HAP-1 (cell line): ENCODE measurements around the gene CEP68.

Source experiments
- DNase-seq, 2 experiments: peaks; one replicate each; pipeline ENCODE4 v3.0.0-alpha.2; 2016 to 2020; ENCODE audit warnings: low spot score in 2 of 2
- H3K27me3 ChIP-seq: fragments of 250-450 bp; sonication (Bioruptor Pico); 2 replicates; pipeline ENCODE4 v1.5.1; 2020; ENCODE audit warnings: low read depth, mild to moderate bottlenecking, moderate library complexity
- H3K36me3 ChIP-seq: fragments of 250-450 bp; sonication (Bioruptor Pico); replicated peaks from 2 replicates; pipeline ENCODE4 v1.5.1; 2020; ENCODE audit warnings: mild to moderate bottlenecking
- H3K4me1 ChIP-seq: fragments of 250-450 bp; sonication (Bioruptor Pico); 2 replicates; pipeline ENCODE4 v1.5.1; 2020; ENCODE audit warnings: mild to moderate bottlenecking
- H3K4me3 ChIP-seq: fragments of 250-450 bp; sonication (Bioruptor Pico); 2 replicates; pipeline ENCODE4 v1.5.1; 2020; ENCODE audit warnings: mild to moderate bottlenecking, moderate library complexity
- H3K9me3 ChIP-seq: fragments of 250-450 bp; sonication (Bioruptor Pico); 2 replicates; pipeline ENCODE4 v1.5.1; 2020; ENCODE audit warnings: mild to moderate bottlenecking, moderate library complexity
- in situ Hi-C: fragments of 300-500 bp; cut with MboI; formaldehyde crosslinking; loops from 3 replicates; pipeline ENCODE4 v1.14.3; 2020; ENCODE audit warnings: low sequenced_read_pairs, inconsistent platforms, mixed read lengths

CEP68 gene

GRCh38 chr2:65071499-65072180 is 15.4 kb downstream of the CEP68 start:
- in situ Hi-C loops, result no loop called here
- H3K4me3 ChIP-seq, result no peak overlapping the region
- H3K36me3 ChIP-seq, result peaks cover 45% of the 10 kb centered on the region
- H3K27me3 ChIP-seq, result no peaks in the 10 kb centered on the region
- no peaks in the 10 kb centered on the region for H3K9me3 ChIP-seq
- DNase-seq, result peak in 1 of 2 experiments; percentile 44
- no peaks in the 10 kb centered on the region for H3K4me1 ChIP-seq

- Histone ChIP-seq H3K4me3 (no peak overlapping the region), H3K27me3 (no peaks in the 10 kb centered on the region), H3K36me3 (peaks cover 45% of the 10 kb centered on the region), H3K9me3 (no peaks in the 10 kb centered on the region), H3K4me1 (no peaks in the 10 kb centered on the region)
- DNase-seq, result no peak
- in situ Hi-C loops, result no loop called here
Observed at GRCh38 chr2:65072181-65072970, 16.2 kb downstream of the CEP68 start.

- in situ Hi-C loops, result no loop called here
- no peaks in the 10 kb centered on the region for H3K27me3 ChIP-seq
- peaks cover 45% of the 10 kb centered on the region for H3K36me3 ChIP-seq
- no peaks in the 10 kb centered on the region for H3K4me1 ChIP-seq
- H3K4me3 ChIP-seq, result no peak overlapping the region
- H3K9me3 ChIP-seq, result no peaks in the 10 kb centered on the region
- no peak for DNase-seq
Observed at GRCh38 chr2:65073879-65074565, 17.8 kb downstream of the CEP68 start.

- DNase-seq, result no peak
- Histone ChIP-seq H3K4me3 (no peak overlapping the region), H3K27me3 (no peaks in the 10 kb centered on the region), H3K9me3 (no peaks in the 10 kb centered on the region), H3K4me1 (no peaks in the 10 kb centered on the region), H3K36me3 (peaks cover 44% of the 10 kb centered on the region)
- in situ Hi-C loops, result no loop called here
Observed at GRCh38 chr2:65075176-65075575, 19.0 kb downstream of the CEP68 start.

GRCh38 chr2:65075605-65076344 is 19.6 kb downstream of the CEP68 start:
- Histone ChIP-seq H3K4me1 (no peaks in the 10 kb centered on the region), H3K9me3 (no peaks in the 10 kb centered on the region), H3K27me3 (no peaks in the 10 kb centered on the region), H3K4me3 (no peak overlapping the region), H3K36me3 (peaks cover 38% of the 10 kb centered on the region)
- in situ Hi-C loops, result no loop called here
- DNase-seq, result peak in 1 of 2 experiments; percentile 39

- in situ Hi-C loops, result no loop called here
- Histone ChIP-seq H3K27me3 (no peaks in the 10 kb centered on the region), H3K4me1 (no peaks in the 10 kb centered on the region), H3K36me3 (peaks cover 33% of the 10 kb centered on the region), H3K4me3 (no peak overlapping the region), H3K9me3 (no peaks in the 10 kb centered on the region)
- no peak for DNase-seq
Observed at GRCh38 chr2:65076345-65076710, 20.1 kb downstream of the CEP68 start.

GRCh38 chr2:65077898-65078297 is 21.7 kb downstream of the CEP68 start:
- Histone ChIP-seq H3K9me3 (no peaks in the 10 kb centered on the region), H3K4me1 (no peaks in the 10 kb centered on the region), H3K27me3 (no peaks in the 10 kb centered on the region), H3K4me3 (no peak overlapping the region), H3K36me3 (peaks cover 26% of the 10 kb centered on the region)
- in situ Hi-C loops, result no loop called here
- no peak for DNase-seq

- Histone ChIP-seq H3K4me1 (no peaks in the 10 kb centered on the region), H3K27me3 (no peaks in the 10 kb centered on the region), H3K9me3 (no peaks in the 10 kb centered on the region), H3K4me3 (no peak overlapping the region), H3K36me3 (peaks cover 26% of the 10 kb centered on the region)
- in situ Hi-C loops, result no loop called here
- DNase-seq, result no peak
Observed at GRCh38 chr2:65079017-65079416, 22.8 kb downstream of the CEP68 start.

- Histone ChIP-seq H3K36me3 (peaks cover 44% of the 10 kb centered on the region), H3K9me3 (no peaks in the 10 kb centered on the region), H3K27me3 (no peaks in the 10 kb centered on the region), H3K4me1 (no peaks in the 10 kb centered on the region), H3K4me3 (no peak overlapping the region)
- in situ Hi-C loops, result no loop called here
- no peak for DNase-seq
Observed at GRCh38 chr2:65081232-65081685, 25.0 kb downstream of the CEP68 start.

- Histone ChIP-seq H3K27me3 (no peaks in the 10 kb centered on the region), H3K4me3 (no peak overlapping the region), H3K9me3 (no peaks in the 10 kb centered on the region), H3K36me3 (peaks cover 63% of the 10 kb centered on the region), H3K4me1 (no peaks in the 10 kb centered on the region)
- in situ Hi-C loops, result no loop called here
- DNase-seq, result no peak
Observed at GRCh38 chr2:65085148-65085547, 28.9 kb downstream of the CEP68 start.

- in situ Hi-C loops, result no loop called here
- Histone ChIP-seq H3K4me3 (no peak overlapping the region), H3K36me3 (peaks cover 47% of the 10 kb centered on the region), H3K9me3 (no peaks in the 10 kb centered on the region), H3K27me3 (no peaks in the 10 kb centered on the region), H3K4me1 (no peaks in the 10 kb centered on the region)
- DNase-seq, result no peak
Observed at GRCh38 chr2:65092791-65093190, 36.6 kb downstream of the CEP68 start.

GRCh38 chr2:65093211-65093610 is 37.0 kb downstream of the CEP68 start:
- Histone ChIP-seq H3K36me3 (peaks cover 47% of the 10 kb centered on the region), H3K4me3 (no peak overlapping the region), H3K27me3 (no peaks in the 10 kb centered on the region), H3K9me3 (no peaks in the 10 kb centered on the region), H3K4me1 (no peaks in the 10 kb centered on the region)
- DNase-seq, result no peak
- in situ Hi-C loops, result no loop called here

- no peaks in the 10 kb centered on the region for H3K9me3 ChIP-seq
- no peak for DNase-seq
- no peaks in the 10 kb centered on the region for H3K27me3 ChIP-seq
- H3K4me1 ChIP-seq, result no peaks in the 10 kb centered on the region
- in situ Hi-C loops, result no loop called here
- H3K36me3 ChIP-seq, result peaks cover 40% of the 10 kb centered on the region
- no peak overlapping the region for H3K4me3 ChIP-seq
Observed at GRCh38 chr2:65096948-65097347, 40.7 kb downstream of the CEP68 start.
